H1 (cell line): ENCODE data around the gene LCA5. TPM values are rescaled to one million over a fixed set of nuclear protein-coding genes. Genes with fewer than 3 reads are reported as not detected.

ENCODE experiments used
- CTCF ChIA-PET: fragments of 300-600 bp; sonication (Branson Sonifier 250); formaldehyde crosslinking; loops from one replicate; lab custom pipeline; 2021; ENCODE audit not compliant: partially characterized antibody; lab: Charles Lee
- POLR2A ChIA-PET: fragments of 300-600 bp; sonication (Branson Sonifier 250); formaldehyde crosslinking; loops from one replicate; lab custom pipeline; 2021; ENCODE audit warnings: inconsistent platforms; ENCODE audit not compliant: partially characterized antibody; lab: Charles Lee
- DNase-seq, 2 experiments: peaks; one replicate each; pipeline versions ENCODE4 v3.0.0 to v3.0.0-alpha.2; 2010 to 2022; ENCODE audit warnings: low spot score in 2 of 2, low read depth in 1 of 2, mixed read lengths in 1 of 2
- FAIRE-seq: peaks from 2 replicates; lab custom pipeline; 2011; peaks lifted over from hg19 to GRCh38; lab: Jason Lieb, UNC
- H2AFZ ChIP-seq: 2 replicates; pipeline ENCODE4 v1.8.1; 2012; ENCODE audit warnings: low read length, inconsistent platforms
- H2AK5ac ChIP-seq: 2 replicates; pipeline ENCODE4 v1.6.1; 2013; ENCODE audit warnings: low read depth, low read length
- H2BK120ac ChIP-seq: replicated peaks from 2 replicates; pipeline ENCODE3; 2013; ENCODE audit warnings: low read depth, low read length, inconsistent platforms
- H2BK12ac ChIP-seq: 2 replicates; pipeline ENCODE4 v1.6.1; 2013; ENCODE audit warnings: low read depth, low read length
- H2BK15ac ChIP-seq: 2 replicates; pipeline ENCODE4 v1.6.1; 2013; ENCODE audit warnings: low read length
- H2BK20ac ChIP-seq: 2 replicates; pipeline ENCODE4 v1.6.1; 2013; ENCODE audit warnings: low read length
- H2BK5ac ChIP-seq: 2 replicates; pipeline ENCODE4 v1.6.1; 2013; ENCODE audit warnings: low read depth, low read length
- H3K14ac ChIP-seq: 2 replicates; pipeline ENCODE4 v1.6.1; 2013; ENCODE audit warnings: inconsistent platforms; ENCODE audit not compliant: insufficient read length
- H3K18ac ChIP-seq: 2 replicates; pipeline ENCODE4 v1.6.1; 2013; ENCODE audit warnings: low read length; ENCODE audit errors: extremely low read depth
- H3K23ac ChIP-seq: 2 replicates; pipeline ENCODE4 v1.6.1; 2013; ENCODE audit warnings: inconsistent platforms; ENCODE audit not compliant: insufficient read length
- H3K23me2 ChIP-seq: 2 replicates; pipeline ENCODE4 v1.6.1; 2013; ENCODE audit warnings: low read depth, low read length
- H3K27ac ChIP-seq: 2 replicates; pipeline ENCODE4 v1.6.1; 2011; ENCODE audit warnings: low read depth, low read length, inconsistent platforms
- H3K27me3 ChIP-seq, 4 experiments: replicated peaks in 1 of 4; 1 replicate in 1 of 4; 2 replicates in 3 of 4; pipeline versions ENCODE4 v1.6.1 to v1.8.1; 2011 to 2013; ENCODE audit warnings: low read length in 3 of 4, mild to moderate bottlenecking in 3 of 4, inconsistent platforms in 2 of 4, mixed read lengths in 2 of 4, moderate library complexity in 1 of 4; ENCODE audit not compliant: control insufficient read depth in 3 of 4, insufficient read depth in 3 of 4; ENCODE audit errors: extremely low read depth in 1 of 4
- H3K36me3 ChIP-seq, 4 experiments: 2 replicates each; pipeline versions ENCODE4 v1.6.1 to v1.8.1; 2011 to 2013; ENCODE audit warnings: mild to moderate bottlenecking in 4 of 4, low read length in 3 of 4, moderate library complexity in 2 of 4, control low read depth in 1 of 4, inconsistent platforms in 1 of 4; ENCODE audit not compliant: insufficient read depth in 4 of 4, control insufficient read depth in 2 of 4
- H3K4ac ChIP-seq: replicated peaks from 2 replicates; pipeline ENCODE3; 2013; ENCODE audit warnings: low read length, low read depth, mixed read lengths, inconsistent platforms; ENCODE audit not compliant: insufficient read length
- H3K4me1 ChIP-seq, 4 experiments: replicated peaks in 1 of 4; 1 replicate in 1 of 4; 2 replicates in 3 of 4; pipeline versions ENCODE4 v1.6.1 to v1.8.1; 2011 to 2013; ENCODE audit warnings: low read length in 3 of 4, inconsistent platforms in 2 of 4, mixed read lengths in 1 of 4; ENCODE audit not compliant: insufficient read depth in 4 of 4, control insufficient read depth in 3 of 4
- H3K4me2 ChIP-seq, 2 experiments: 2 replicates each; pipeline versions ENCODE4 v1.6.1 to v1.8.1; 2011 to 2013; ENCODE audit warnings: low read depth in 2 of 2, low read length in 2 of 2, control low read depth in 1 of 2, inconsistent platforms in 1 of 2, mild to moderate bottlenecking in 1 of 2; ENCODE audit not compliant: insufficient read depth in 1 of 2
- H3K4me3 ChIP-seq, 4 experiments: fragments of 200-600, 300-600 bp in 1 of 4; sonication (generic), shearing (Covaris generic), sonication (Bioruptor Twin) in 1 of 4; 2 replicates each; pipeline versions ENCODE4 v1.5.1 to v1.8.1; 2011 to 2016; ENCODE audit warnings: low read length in 4 of 4, low read depth in 3 of 4, control low read depth in 2 of 4, inconsistent platforms in 2 of 4, mild to moderate bottlenecking in 2 of 4, mixed read lengths in 1 of 4, moderate library complexity in 1 of 4; ENCODE audit not compliant: insufficient read depth in 2 of 4; ENCODE audit errors: extremely low read depth in 1 of 4
- H3K56ac ChIP-seq: replicated peaks from 2 replicates; pipeline ENCODE3; 2013; ENCODE audit warnings: low read depth, mild to moderate bottlenecking, mixed read lengths, low read length, inconsistent platforms; ENCODE audit not compliant: insufficient read length
- H3K79me1 ChIP-seq: 2 replicates; pipeline ENCODE4 v1.6.1; 2013; ENCODE audit warnings: low read depth, low read length, control low read depth
- H3K79me2 ChIP-seq, 2 experiments: 2 replicates each; pipeline versions ENCODE4 v1.6.1 to v1.8.1; 2012 to 2013; ENCODE audit warnings: low read length in 2 of 2, mild to moderate bottlenecking in 2 of 2, inconsistent platforms in 1 of 2; ENCODE audit not compliant: insufficient read depth in 2 of 2, control insufficient read depth in 1 of 2
- H3K9ac ChIP-seq, 4 experiments: replicated peaks in 1 of 4; 1 replicate in 1 of 4; 2 replicates in 3 of 4; pipeline versions ENCODE4 v1.6.1 to v1.8.1; 2011 to 2013; ENCODE audit warnings: low read depth in 3 of 4, low read length in 3 of 4, control low read depth in 2 of 4, mild to moderate bottlenecking in 2 of 4, moderate library complexity in 2 of 4, inconsistent platforms in 1 of 4; ENCODE audit errors: extremely low read depth in 1 of 4
- H3K9me3 ChIP-seq, 2 experiments: 2 replicates each; pipeline versions ENCODE4 v1.6.1 to v1.8.1; 2012 to 2013; ENCODE audit warnings: mild to moderate bottlenecking in 2 of 2, moderate library complexity in 2 of 2, control low read depth in 1 of 2, inconsistent platforms in 1 of 2, low read depth in 1 of 2, low read length in 1 of 2, mixed read lengths in 1 of 2; ENCODE audit not compliant: insufficient read depth in 2 of 2
- H4K20me1 ChIP-seq, 2 experiments: replicated peaks in 1 of 2; 2 replicates each; pipeline versions ENCODE3 to v1.8.1; 2011 to 2013; ENCODE audit warnings: inconsistent platforms in 2 of 2, low read length in 2 of 2, mild to moderate bottlenecking in 1 of 2; ENCODE audit not compliant: insufficient read depth in 2 of 2, control insufficient read depth in 1 of 2
- H4K5ac ChIP-seq: 2 replicates; pipeline ENCODE4 v1.6.1; 2013; ENCODE audit warnings: low read length, low read depth, mixed read lengths, inconsistent platforms; ENCODE audit not compliant: insufficient read length
- H4K8ac ChIP-seq: 2 replicates; pipeline ENCODE4 v1.8.0; 2013; ENCODE audit warnings: mild to moderate bottlenecking, moderate library complexity, low read length, inconsistent platforms; ENCODE audit not compliant: insufficient read depth; ENCODE audit errors: extremely low read depth
- H4K91ac ChIP-seq: replicated peaks from 2 replicates; pipeline ENCODE3; 2013; ENCODE audit warnings: low read length, mixed read lengths, inconsistent platforms; ENCODE audit not compliant: insufficient read length
- HDAC6 ChIP-seq: IDR thresholded peaks from one replicate; pipeline ENCODE4 v1.7.1; 2012; ENCODE audit warnings: low read depth, mild to moderate bottlenecking, inconsistent platforms, low read length, moderate library complexity
- POLR2AphosphoS5 ChIP-seq: IDR thresholded peaks from 2 replicates; pipeline ENCODE4 v1.6.1; 2011; ENCODE audit warnings: low read depth, low read length
- SAP30 ChIP-seq: fragments of 300-600 bp; sonication (generic); IDR thresholded peaks from 2 replicates; pipeline ENCODE4 v1.7.1; 2012; ENCODE audit warnings: low read length, moderate library complexity, mild to moderate bottlenecking, inconsistent platforms; ENCODE audit not compliant: insufficient read depth, insufficient replicate concordance
- TAF7 ChIP-seq: optimal IDR thresholded peaks from 2 replicates; pipeline ENCODE3; 2011; ENCODE audit warnings: low read depth, mild to moderate bottlenecking, inconsistent platforms, low read length, moderate library complexity, borderline replicate concordance
- WGBS, 2 experiments: shearing (Covaris generic) in 1 of 2; methylation state at CpG; one replicate each; pipeline versions ENCODE4 v1.1.6 to v1.1.7; 2013 to 2015; ENCODE audit warnings: low lambda C conversion rate in 2 of 2, mixed read lengths in 2 of 2, inconsistent platforms in 1 of 2, low coverage in 1 of 2, missing lambda C conversion rate in 1 of 2; ENCODE audit not compliant: insufficient replicate concordance in 2 of 2, insufficient coverage in 1 of 2, insufficient read length in 1 of 2; ENCODE audit errors: extremely low coverage in 1 of 2, missing lambda C conversion rate in 1 of 2; 5-methylcytosine and 5-hydroxymethylcytosine counted together
- polyA plus RNA-seq, 7 experiments: library from polyadenylated mRNA; depleted of rRNA in 3 of 7; stranded (reverse) in 5 of 7; unstranded in 2 of 7; fragments of >200 nt in 5 of 7; fragments of 200-250 nt in 2 of 7; gene quantifications; 1 replicate in 5 of 7; 2 replicates in 1 of 7; 4 replicates in 1 of 7; pipeline versions ENCODE4 v1.2.1 to v1.2.3, GENCODE V29; 2011 to 2013; ENCODE audit warnings: missing spikeins in 2 of 7, mixed read lengths in 2 of 7
- total RNA-seq: library from RNA; stranded (reverse); fragmentation: NEBNext Ultra II Directional; extraction: Animal tissue kit (Norgen Biotek cat#: 25700); gene quantifications from 2 replicates; pipeline ENCODE4 v1.2.1, GENCODE V29; 2021

Gene LCA5
- total and polyA plus RNA-seq, 2 of the 8 experiments (the other 6 are each of a cell fraction or from before 2014, with no cell fraction given) = 0.44 to 3.6 TPM

GRCh38 chr6:79538106-79538971 lies 1.1 kb upstream of the LCA5 start:
- Histone ChIP-seq H3K79me2 (peaks cover 0 to 12% of the 10 kb centered on the region in 2 experiments; a peak in 2 of 4 replicates), H4K5ac (no peak overlapping the region), H2BK120ac (no peak overlapping the region), H3K9me3 (no peaks in the 10 kb centered on the region), H3K79me1 (no peaks in the 10 kb centered on the region), H2BK5ac (no peak overlapping the region), H2BK15ac (no peak overlapping the region), H3K14ac (no peak overlapping the region), H2AK5ac (no peak overlapping the region), H3K4me2 (peak overlapping the region; percentile 69 to 93), H3K27me3 (no peaks in the 10 kb centered on the region), H3K23me2 (peaks cover 3% of the 10 kb centered on the region; the same call in 1 of the 2 replicates), H3K23ac (no peak overlapping the region), H3K4me3 (peak overlapping the region; percentile 71 to 93 (median 91)), H2BK20ac (no peak overlapping the region), H3K27ac (no peak overlapping the region), H4K91ac (no peak overlapping the region), H3K18ac (no peak overlapping the region), H3K4ac (no peak overlapping the region), H2BK12ac (no peak overlapping the region), H3K4me1 (peaks cover 0 to 5% (median 1%) of the 10 kb centered on the region in 4 experiments; a peak in 4 of 7 replicates), H4K8ac (no peak overlapping the region), H3K56ac (no peak overlapping the region), H4K20me1 (no peaks in the 10 kb centered on the region), H2AFZ (no peak overlapping the region), H3K36me3 (no peaks in the 10 kb centered on the region), H3K9ac (peak overlapping the region in 1 of 4 experiments; percentile 47; a peak in 1 of 7 replicates)
- CTCF ChIA-PET = interaction anchor here (0.8 to 0.9 kb wide), 2 partner anchors 12 to 137 kb away, joined by 3 read pairs; no protein-coding TSS in a partner anchor
- DNase-seq = no peak
- POLR2A ChIA-PET = interaction anchor here (1.2 kb wide), 1 partner anchor 12 kb away, joined by 4 read pairs; no protein-coding TSS in a partner anchor
- FAIRE-seq = no peak
- 41% methylated on average over 14 of the region's 14 CpGs; no CpG with 5 or more reads in 1 of the 2 experiments for WGBS, 2 experiments
- TF ChIP-seq SAP30 = no peak
- no peak for TF ChIP-seq HDAC6
- no peak for TF ChIP-seq TAF7
- TF ChIP-seq POLR2AphosphoS5 = no peak
